ENCODE data around the gene ABCC6.
"Not testable (repeated sequence)": the region's sequence is repeated elsewhere in the genome, so short reads cannot be mapped to it uniquely, and the experiment has no call there.

Gene ABCC6

DNA sequence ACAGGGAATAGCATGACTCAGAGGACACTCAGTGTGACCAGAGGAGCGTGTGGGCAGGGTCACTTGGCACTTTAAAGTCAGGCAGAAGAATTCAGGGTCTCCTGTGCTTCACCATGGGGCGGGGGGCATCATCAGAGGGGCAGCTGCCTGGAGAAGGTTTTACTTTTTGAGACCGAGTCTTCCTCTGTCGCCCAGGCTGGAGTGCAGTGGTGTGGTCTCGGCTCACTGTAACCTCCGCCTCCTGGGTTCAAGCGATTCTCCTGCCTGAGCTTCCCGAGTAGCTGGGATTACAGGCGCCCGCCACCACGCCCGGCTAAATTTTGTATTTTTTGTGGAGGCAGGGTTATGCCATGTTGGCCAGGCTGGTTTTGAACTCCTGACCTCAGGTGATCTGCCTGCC, 32.3 kb downstream of the ABCC6 start:
- not testable (repeated sequence) for H3K4me3 ChIP-seq (ENCODE audit: low read depth, low read length)

DNA sequence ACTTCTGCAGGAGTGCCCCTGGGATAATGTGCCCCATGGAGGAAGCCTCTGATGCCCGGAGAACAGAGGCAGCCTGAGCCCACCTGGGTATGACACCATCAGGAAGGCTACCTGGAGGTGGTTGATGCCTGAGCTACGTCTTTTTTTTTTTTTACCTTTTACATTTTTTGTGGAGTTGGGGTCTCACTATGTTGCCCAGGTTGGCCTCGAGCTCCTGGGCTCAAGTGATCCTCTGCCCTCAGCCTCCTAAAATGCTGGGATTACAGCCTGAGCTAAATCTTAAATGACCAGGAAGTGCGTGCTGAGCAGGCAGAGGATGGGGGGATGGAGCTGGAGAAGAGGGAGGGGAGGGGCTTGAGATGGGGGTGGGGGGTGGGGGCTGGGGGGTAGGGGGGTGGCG, 32.7 kb downstream of the ABCC6 start:
- H3K4me3 ChIP-seq (ENCODE audit: low read depth, low read length) = no peak overlapping the region

DNA sequence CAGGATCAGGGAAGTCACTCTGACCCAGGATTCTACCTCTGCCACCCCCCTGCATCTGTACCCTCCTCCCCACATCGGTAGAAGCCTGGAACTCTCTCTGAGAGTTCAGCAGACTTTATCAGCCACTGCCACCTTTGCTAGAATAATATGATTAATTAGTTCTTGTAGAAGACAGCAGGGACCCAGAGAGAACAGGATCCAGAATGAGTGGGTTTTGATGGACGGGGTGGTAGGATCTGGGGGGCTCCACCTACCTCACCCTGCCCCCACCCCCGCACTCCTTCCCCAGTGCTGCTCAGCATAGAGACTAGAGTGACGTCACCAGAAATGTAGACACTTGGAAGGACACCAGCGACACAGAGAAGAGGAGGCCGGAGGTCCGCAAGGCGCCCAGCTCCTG, 33.5 kb downstream of the ABCC6 start:
- no peak overlapping the region for H3K4me3 ChIP-seq (ENCODE audit: low read depth, low read length)

- H3K4me3 ChIP-seq (ENCODE audit: low read depth, low read length) = no peak overlapping the region
Measured at GRCh38 chr16:16188827-16189226, 34.5 kb downstream of the ABCC6 start.

DNA sequence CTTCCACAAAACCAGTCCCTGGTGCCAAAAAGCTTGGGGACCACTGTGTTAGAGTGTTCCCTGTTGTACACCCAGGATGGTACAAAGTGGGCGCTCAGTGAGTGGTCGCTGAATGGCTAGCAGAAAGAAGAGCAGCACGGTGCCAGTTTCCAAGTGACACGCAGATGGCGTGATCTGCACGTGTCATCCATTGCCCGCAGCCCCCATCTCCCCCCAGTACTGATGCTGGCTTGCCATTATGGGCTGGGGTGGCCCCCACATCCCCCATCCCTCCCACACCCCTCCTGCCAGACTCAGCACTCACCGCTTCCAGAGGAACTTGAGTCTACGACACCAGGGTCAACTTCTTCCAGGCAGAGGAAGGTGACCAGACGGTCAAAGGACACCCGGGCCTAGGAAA, 36.5 kb downstream of the ABCC6 start:
- no peak overlapping the region for H3K4me3 ChIP-seq (ENCODE audit: low read depth, low read length)

DNA sequence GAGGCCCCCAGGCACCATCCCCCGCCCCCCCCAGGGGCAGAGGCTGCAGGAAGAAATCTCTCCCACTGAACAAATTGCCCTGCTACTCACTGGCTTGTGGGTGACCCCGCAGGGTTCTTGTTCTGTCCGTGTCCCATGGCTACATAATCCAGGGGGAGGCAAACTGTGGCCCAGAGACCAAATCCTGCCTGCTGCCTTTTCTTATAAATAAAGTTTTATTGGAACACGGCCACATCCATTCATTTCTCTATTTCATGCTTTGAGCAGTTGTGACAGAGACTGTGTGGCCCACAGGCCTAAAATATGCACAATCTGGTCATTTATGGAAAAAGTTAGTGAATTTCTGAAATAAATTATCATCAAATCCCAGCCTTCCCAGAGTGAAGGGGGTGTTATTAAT, 38.2 kb downstream of the ABCC6 start:
- no peak overlapping the region for H3K4me3 ChIP-seq (ENCODE audit: low read depth, low read length)

- no peak overlapping the region for H3K4me3 ChIP-seq (ENCODE audit: low read depth, low read length)
Measured at GRCh38 chr16:16184594-16184993, 38.7 kb downstream of the ABCC6 start.

- H3K4me3 ChIP-seq (ENCODE audit: low read depth, low read length) = no peak overlapping the region
Measured at GRCh38 chr16:16183562-16183961, 39.7 kb downstream of the ABCC6 start.

DNA sequence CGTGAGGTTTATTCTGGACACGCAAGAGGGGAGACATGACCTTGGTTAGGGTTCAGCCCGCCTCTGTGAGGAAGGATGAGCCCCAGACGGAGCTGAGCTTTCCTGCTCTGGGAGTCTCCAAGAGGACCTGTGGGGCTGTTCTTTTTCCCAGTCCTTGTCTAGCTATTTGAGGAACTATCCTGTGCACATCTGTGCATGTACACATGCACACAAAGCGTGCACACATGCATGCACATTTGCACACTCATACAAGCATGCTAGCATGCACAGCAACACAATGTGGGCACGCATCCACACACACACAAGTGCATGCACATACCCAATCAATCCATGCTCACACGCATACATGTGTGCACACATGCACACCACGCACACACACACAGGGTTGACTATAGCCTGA, 40.4 kb downstream of the ABCC6 start:
- H3K4me3 ChIP-seq (ENCODE audit: low read depth, low read length) = no peak overlapping the region

DNA sequence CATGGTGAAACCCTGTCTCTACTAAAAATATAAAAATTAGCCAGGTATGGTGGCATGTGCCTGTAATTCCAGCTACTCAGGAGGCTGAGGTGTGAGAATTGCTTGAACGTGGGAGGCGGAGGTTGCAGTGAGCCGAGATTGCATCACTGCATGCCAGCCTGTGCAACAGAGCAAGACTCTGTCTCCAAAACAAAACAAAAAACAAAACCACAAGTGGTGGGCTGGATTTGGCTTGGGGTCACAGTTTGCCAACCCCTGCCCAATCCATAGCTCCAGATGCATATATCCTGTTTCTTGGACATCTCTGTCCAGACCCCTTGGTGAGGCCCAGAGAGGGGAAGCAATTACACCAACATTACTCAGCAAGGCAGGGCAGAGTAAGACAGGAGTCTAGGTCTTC, 41.5 kb downstream of the ABCC6 start:
- not testable (repeated sequence) for H3K4me3 ChIP-seq (ENCODE audit: low read depth, low read length)

DNA sequence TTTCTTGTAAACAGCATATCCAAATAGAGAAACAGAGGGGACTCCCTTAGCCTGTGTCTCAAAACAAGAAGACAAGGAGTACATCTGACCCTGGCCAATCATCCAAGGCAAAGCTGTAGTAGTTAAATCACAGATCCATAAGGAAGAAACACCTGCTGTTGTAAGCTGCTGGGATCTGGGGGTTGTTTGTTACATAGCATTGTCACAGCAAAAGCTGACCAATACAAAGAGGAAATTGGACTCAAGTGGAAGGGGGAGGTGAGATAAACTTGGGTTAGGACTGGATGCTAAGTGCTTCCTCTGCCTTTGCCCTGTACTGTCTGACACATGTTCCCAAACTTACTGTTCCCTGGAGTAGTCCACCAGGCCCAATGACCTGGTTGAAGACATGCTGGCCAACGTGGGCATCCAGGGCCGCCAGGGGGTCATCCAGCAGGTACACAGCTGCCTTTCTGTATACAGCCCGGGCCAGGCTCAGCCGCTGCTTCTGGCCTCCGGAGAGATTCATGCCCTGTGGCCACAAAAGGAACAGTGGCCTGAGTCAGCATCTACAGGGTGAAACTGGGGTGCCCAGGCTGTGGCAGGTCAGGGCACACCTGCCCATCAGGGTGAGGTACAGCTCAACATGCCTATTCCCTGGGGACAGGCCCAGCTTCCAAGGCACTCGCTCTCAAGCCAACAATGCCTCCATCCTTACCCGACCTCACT, 44.7 kb downstream of the ABCC6 start:
- no peak overlapping the region for H3K4me3 ChIP-seq (ENCODE audit: low read depth, low read length)

- no peak overlapping the region for H3K4me3 ChIP-seq (ENCODE audit: low read depth, low read length)
Measured at GRCh38 chr16:16176328-16176727, 47.0 kb downstream of the ABCC6 start.

DNA sequence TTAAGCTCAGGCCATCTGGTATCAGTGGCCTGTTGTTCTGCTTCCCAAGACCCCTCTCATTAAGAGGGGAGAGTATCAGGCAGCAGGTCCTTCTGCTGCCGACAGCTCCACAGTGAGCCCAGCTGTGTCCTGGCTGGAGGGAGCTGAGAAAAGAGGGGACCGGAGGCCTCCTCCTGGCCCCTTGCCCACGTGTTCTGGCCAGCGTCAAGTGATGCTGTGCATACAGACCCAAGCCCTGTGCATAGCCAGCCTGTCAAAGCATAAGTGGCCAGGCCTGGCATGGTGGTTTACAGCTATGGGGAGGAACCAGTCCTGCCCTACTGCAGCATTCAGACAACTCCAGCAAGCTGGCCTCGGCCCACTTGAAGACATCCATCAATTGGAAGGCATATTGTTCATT, 48.0 kb downstream of the ABCC6 start:
- no peak overlapping the region for H3K4me3 ChIP-seq (ENCODE audit: low read depth, low read length)

DNA sequence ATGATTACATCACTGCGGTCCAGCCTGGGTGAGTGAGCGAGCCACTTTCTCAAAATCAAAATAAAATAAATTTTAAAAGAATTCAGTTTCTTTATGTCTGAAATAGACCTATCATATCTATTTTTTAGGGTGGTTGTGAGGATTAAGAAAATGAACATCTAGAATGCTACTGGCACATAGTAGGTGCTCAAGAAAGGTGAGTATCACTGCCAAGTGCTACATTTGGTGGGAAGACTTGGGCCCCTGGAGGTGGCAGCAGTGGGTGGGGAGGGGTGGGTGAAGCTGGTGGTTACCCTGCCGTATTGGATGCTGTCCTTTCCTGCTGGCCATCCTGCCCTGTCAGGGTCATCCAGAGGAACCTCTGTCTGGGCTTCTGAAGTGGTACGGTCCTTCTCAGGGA, 50.3 kb downstream of the ABCC6 start:
- no peak overlapping the region for H3K4me3 ChIP-seq (ENCODE audit: low read depth, low read length)

DNA sequence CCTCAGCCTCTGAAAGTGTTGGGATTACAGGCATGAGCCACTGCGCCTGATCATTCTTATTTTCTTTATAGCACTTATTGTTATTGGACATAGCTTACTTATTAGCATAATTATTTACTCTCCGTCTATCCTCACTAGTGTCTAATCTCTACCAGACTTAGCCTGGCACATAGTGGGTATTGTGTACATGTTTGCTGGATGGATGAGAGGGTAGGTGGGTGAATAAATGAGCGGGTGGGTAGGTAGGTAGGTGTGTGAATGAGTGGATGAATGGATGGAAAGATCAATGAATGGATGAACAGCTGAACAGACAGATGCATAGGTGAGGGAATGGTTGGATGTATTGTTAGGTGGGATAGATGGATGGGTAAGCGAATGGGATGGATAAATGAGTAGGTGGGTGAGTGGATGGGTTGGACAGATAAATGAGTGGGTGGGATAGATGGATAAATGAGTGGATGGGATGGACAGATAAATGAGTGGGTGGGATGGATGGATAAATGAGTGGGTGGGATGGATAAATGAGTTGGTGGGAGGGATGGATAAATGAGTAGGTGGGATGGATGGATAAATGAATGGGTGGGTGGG, 51.9 kb downstream of the ABCC6 start:
- H3K4me3 ChIP-seq (ENCODE audit: low read depth, low read length) = no peak overlapping the region

GRCh38 chr16:16169615-16170014, 53.7 kb downstream of the ABCC6 start:
- H3K4me3 ChIP-seq (ENCODE audit: low read depth, low read length) = no peak overlapping the region

- H3K4me3 ChIP-seq (ENCODE audit: low read depth, low read length) = no peak overlapping the region
Measured at GRCh38 chr16:16168431-16168830, 54.9 kb downstream of the ABCC6 start.

DNA sequence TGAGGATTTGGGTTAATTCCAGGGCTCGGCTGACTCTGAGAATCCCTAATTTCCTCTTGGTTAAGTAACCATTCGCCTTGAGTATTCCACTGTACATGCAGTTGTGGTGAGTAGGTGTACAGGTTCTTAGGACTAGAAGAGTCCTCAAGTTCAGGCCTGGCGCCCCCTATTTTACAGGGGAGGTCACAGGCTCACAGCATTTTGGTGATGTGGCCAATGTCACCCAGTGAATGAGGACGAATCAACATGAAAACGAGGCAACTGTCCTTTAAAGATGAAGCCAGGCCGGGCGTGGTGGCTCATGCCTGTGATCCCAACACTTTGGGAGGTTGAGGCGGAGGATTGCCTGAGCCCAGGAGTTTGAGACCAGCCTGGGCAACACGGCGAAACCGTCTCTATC, 55.4 kb downstream of the ABCC6 start:
- H3K4me3 ChIP-seq (ENCODE audit: low read depth, low read length) = no peak overlapping the region

DNA sequence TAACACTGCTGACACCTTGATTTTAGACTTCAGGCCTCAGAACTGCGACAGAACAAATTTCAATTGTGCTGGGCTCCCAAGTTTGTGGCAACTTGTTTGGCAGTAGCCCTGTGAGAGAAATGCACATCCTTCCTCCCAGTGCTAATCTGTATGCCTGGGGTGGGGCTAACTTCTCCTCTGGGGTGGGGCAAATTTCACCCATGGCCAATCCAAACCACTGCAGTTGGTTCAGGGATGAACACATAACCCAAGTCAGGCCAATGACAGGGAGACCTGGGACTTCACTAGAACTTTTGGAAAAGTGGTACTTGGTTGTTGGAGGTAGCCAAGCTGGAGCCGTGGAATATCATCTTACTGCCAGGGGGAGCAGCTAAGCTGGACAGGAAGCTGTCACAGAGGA, 56.3 kb downstream of the ABCC6 start:
- no peak overlapping the region for H3K4me3 ChIP-seq (ENCODE audit: low read depth, low read length)

DNA sequence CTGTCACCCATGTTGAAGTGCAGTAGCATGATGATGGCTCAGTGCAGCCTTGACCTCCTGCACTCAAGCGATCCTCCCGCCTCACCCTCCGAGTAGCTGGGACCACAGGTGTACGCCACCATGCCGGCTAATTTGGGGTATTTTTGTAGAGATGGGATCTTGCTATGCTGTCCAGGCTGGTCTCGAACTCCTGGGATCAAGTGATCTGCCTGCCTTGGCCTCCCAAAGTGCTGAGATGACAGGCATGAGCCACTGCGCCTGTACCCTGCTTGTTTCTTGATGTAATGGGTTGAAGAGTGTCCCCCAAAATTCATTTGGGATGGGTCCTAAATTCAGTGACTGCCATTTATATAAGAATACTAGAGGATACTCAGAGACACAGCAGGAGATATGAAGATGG, 57.2 kb downstream of the ABCC6 start:
- no peak overlapping the region for H3K4me3 ChIP-seq (ENCODE audit: low read depth, low read length)

- no peak overlapping the region for H3K4me3 ChIP-seq (ENCODE audit: low read depth, low read length)
Measured at GRCh38 chr16:16164243-16164642, 59.1 kb downstream of the ABCC6 start.

DNA sequence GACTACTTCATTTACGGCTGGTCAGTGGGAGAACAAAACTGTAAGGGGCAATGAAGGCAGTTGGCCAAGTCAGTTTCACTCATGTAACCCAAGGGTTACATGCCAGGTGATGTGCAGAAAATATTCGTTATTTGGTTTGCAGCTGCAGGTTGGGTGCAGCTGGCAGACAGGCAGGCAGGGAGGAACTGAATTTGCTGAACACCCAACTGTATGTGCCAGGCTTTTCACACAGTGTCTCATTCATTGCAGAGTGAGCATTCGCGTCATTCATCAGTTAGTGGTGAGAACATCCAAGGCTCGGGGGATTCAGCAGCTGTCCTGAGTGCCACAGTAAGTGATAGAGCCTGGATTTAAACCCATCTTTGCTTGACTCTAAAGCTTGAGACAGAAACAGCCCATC, 59.7 kb downstream of the ABCC6 start:
- H3K4me3 ChIP-seq (ENCODE audit: low read depth, low read length) = no peak overlapping the region

- no peak overlapping the region for H3K4me3 ChIP-seq (ENCODE audit: low read depth, low read length)
Measured at GRCh38 chr16:16163109-16163508, 60.2 kb downstream of the ABCC6 start.
